HepG2 (cell line): ENCODE measurements around the gene ASPHD1. TPM values are rescaled to one million over a fixed set of nuclear protein-coding genes. Genes with fewer than 3 reads are reported as not detected.

Source experiments
- ARID2 ChIP-seq: sonication (generic); formaldehyde crosslinking; IDR thresholded peaks from 2 replicates; pipeline ENCODE4 v1.8.1; 2022; ENCODE audit warnings: mild to moderate bottlenecking, missing genetic modification reagents, borderline replicate concordance
- ATRX ChIP-seq: sonication (generic); formaldehyde crosslinking; IDR thresholded peaks from 2 replicates; pipeline ENCODE4 v1.4.0; 2020; ENCODE audit warnings: missing genetic modification reagents, borderline replicate concordance
- DPF2 ChIP-seq: sonication (generic); formaldehyde crosslinking; IDR thresholded peaks from 2 replicates; pipeline ENCODE4 v1.4.0; 2020; ENCODE audit warnings: mild to moderate bottlenecking, low read depth, missing genetic modification reagents, borderline replicate concordance
- HNF4G ChIP-seq, 2 experiments: sonication (generic) in 1 of 2; formaldehyde crosslinking in 1 of 2; IDR thresholded peaks; 2 replicates each; pipeline versions ENCODE4 v1.4.0 to v1.6.1; 2011 to 2020; ENCODE audit warnings: borderline replicate concordance in 2 of 2, low read depth in 2 of 2, mild to moderate bottlenecking in 2 of 2, low read length in 1 of 2, missing genetic modification reagents in 1 of 2, moderate library complexity in 1 of 2
- HOXD1 ChIP-seq: sonication (generic); formaldehyde crosslinking; IDR thresholded peaks from 2 replicates; pipeline ENCODE4 v1.5.0; 2020; ENCODE audit warnings: missing genetic modification reagents
- NCOR1 ChIP-seq: fragments of 200-600 bp; sonication (generic); IDR thresholded peaks from 2 replicates; pipeline ENCODE4 v1.7.0; 2017; ENCODE audit warnings: antibody characterized with exemption, low read length, borderline replicate concordance
- NFE2L2 ChIP-seq: fragments of 150-350 bp; IDR thresholded peaks from 2 replicates; pipeline ENCODE4 v1.6.1; 2014; ENCODE audit warnings: low read length
- REPIN1 ChIP-seq: sonication (generic); formaldehyde crosslinking; IDR thresholded peaks from 2 replicates; pipeline ENCODE4 v1.8.0; 2022; ENCODE audit warnings: missing genetic modification reagents, low read depth, mild to moderate bottlenecking, borderline replicate concordance
- RFXAP ChIP-seq: sonication (generic); formaldehyde crosslinking; IDR thresholded peaks from 2 replicates; pipeline ENCODE4 v1.4.0; 2020; ENCODE audit warnings: missing genetic modification reagents, borderline replicate concordance
- SUZ12 ChIP-seq: fragments of 150-350 bp; IDR thresholded peaks from 2 replicates; pipeline ENCODE4 v1.6.1; 2014; ENCODE audit warnings: low read depth, low read length
- TAF1 ChIP-seq: sonication (generic); formaldehyde crosslinking; IDR thresholded peaks from 2 replicates; pipeline ENCODE4 v1.4.0; 2020; ENCODE audit warnings: missing genetic modification reagents
- TCF12 ChIP-seq, 2 experiments: fragments of 450-650 bp in 1 of 2; sonication (generic) in 1 of 2; formaldehyde crosslinking in 1 of 2; IDR thresholded peaks; 2 replicates each; pipeline versions ENCODE4 v1.6.1 to v1.8.0; 2017 to 2022; ENCODE audit warnings: antibody characterized with exemption in 1 of 2, mild to moderate bottlenecking in 1 of 2, missing genetic modification reagents in 1 of 2, moderate library complexity in 1 of 2
- THRA ChIP-seq: sonication (generic); formaldehyde crosslinking; IDR thresholded peaks from 2 replicates; pipeline ENCODE4 v1.4.0; 2020; ENCODE audit warnings: missing genetic modification reagents, borderline replicate concordance
- U2AF2 ChIP-seq: fragments of 200-400 bp; formaldehyde crosslinking; IDR thresholded peaks from 2 replicates; pipeline ENCODE4 v1.6.1; 2017; ENCODE audit warnings: low read depth, mild to moderate bottlenecking, low read length
- ZBTB2 ChIP-seq: sonication (generic); formaldehyde crosslinking; IDR thresholded peaks from 2 replicates; pipeline ENCODE4 v1.8.0; 2022; ENCODE audit warnings: low read depth, missing genetic modification reagents
- ZNF367 ChIP-seq: sonication (generic); formaldehyde crosslinking; IDR thresholded peaks from 2 replicates; pipeline ENCODE4 v1.4.0; 2020; ENCODE audit warnings: missing genetic modification reagents, borderline replicate concordance
- ZNF577 ChIP-seq: sonication (generic); formaldehyde crosslinking; IDR thresholded peaks from 2 replicates; pipeline ENCODE4 v1.4.0; 2020; ENCODE audit warnings: mild to moderate bottlenecking, low read depth, missing genetic modification reagents, borderline replicate concordance
- ZNF75D ChIP-seq: sonication (generic); formaldehyde crosslinking; IDR thresholded peaks from 2 replicates; pipeline ENCODE4 v1.8.1; 2023; ENCODE audit warnings: missing genetic modification reagents, mild to moderate bottlenecking, borderline replicate concordance
- polyA plus RNA-seq, 8 experiments: library from polyadenylated mRNA; depleted of rRNA in 3 of 8; stranded (reverse) in 7 of 8; unstranded in 1 of 8; fragments of >200 nt; fragmentation: Illumina TruSeq in 4 of 8; extraction: Trizol in 4 of 8; gene quantifications; 2 replicates each; pipeline versions ENCODE4 v1.2.1 to v1.2.3, GENCODE V29; 2011 to 2016; ENCODE audit warnings: low read depth in 4 of 8, missing spikeins in 1 of 8, mixed read lengths in 1 of 8; ENCODE audit not compliant: insufficient read depth in 1 of 8
- total RNA-seq, 5 experiments: library from RNA; depleted of rRNA; stranded (reverse); fragments of >200 nt; fragmentation: Illumina TruSeq; extraction: Trizol; gene quantifications; 2 replicates each; pipeline ENCODE4 v1.2.3, GENCODE V29; 2016; ENCODE audit warnings: low read depth in 1 of 5
- TF ChIP-seq, protein P1 (sequence below): sonication (generic); formaldehyde crosslinking; IDR thresholded peaks from 2 replicates; pipeline ENCODE4 v1.4.0; 2020; ENCODE audit warnings: mild to moderate bottlenecking, low read depth, missing genetic modification reagents
- TF ChIP-seq, protein P2 (sequence below): sonication (generic); formaldehyde crosslinking; IDR thresholded peaks from 2 replicates; pipeline ENCODE4 v1.4.0; 2020; ENCODE audit warnings: missing genetic modification reagents
- TF ChIP-seq, protein P3 (sequence below): IDR thresholded peaks from 2 replicates; pipeline ENCODE4 v1.6.1; 2016; ENCODE audit warnings: low read depth, control low read depth

Gene ASPHD1
- total and polyA plus RNA-seq, 2 of the 13 experiments (the other 11 are each of a cell fraction or from before 2014, with no cell fraction given), result 13.1 to 19.7 TPM

GRCh38 chr16:29900102-29900887 is at the start of gene ASPHD1 (continued):
- TF ChIP-seq, protein P1, sequence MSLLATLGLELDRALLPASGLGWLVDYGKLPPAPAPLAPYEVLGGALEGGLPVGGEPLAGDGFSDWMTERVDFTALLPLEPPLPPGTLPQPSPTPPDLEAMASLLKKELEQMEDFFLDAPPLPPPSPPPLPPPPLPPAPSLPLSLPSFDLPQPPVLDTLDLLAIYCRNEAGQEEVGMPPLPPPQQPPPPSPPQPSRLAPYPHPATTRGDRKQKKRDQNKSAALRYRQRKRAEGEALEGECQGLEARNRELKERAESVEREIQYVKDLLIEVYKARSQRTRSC (CRISPR knock-in tag), result 0 out of 2 replicates have a peak, but pooled peaks have one; percentile 46
- TF ChIP-seq, protein P2, sequence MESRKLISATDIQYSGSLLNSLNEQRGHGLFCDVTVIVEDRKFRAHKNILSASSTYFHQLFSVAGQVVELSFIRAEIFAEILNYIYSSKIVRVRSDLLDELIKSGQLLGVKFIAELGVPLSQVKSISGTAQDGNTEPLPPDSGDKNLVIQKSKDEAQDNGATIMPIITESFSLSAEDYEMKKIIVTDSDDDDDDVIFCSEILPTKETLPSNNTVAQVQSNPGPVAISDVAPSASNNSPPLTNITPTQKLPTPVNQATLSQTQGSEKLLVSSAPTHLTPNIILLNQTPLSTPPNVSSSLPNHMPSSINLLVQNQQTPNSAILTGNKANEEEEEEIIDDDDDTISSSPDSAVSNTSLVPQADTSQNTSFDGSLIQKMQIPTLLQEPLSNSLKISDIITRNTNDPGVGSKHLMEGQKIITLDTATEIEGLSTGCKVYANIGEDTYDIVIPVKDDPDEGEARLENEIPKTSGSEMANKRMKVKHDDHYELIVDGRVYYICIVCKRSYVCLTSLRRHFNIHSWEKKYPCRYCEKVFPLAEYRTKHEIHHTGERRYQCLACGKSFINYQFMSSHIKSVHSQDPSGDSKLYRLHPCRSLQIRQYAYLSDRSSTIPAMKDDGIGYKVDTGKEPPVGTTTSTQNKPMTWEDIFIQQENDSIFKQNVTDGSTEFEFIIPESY, result no peak; the same call in 1 of the 2 replicates
- TF ChIP-seq TAF1 (CRISPR knock-in tag), result peak; percentile 70
- TF ChIP-seq HOXD1 (CRISPR knock-in tag), result 0 out of 2 replicates have a peak, but pooled peaks have one; percentile 28
- no peak; the same call in 1 of the 2 replicates for TF ChIP-seq THRA (CRISPR knock-in tag)
- TF ChIP-seq, protein P3, sequence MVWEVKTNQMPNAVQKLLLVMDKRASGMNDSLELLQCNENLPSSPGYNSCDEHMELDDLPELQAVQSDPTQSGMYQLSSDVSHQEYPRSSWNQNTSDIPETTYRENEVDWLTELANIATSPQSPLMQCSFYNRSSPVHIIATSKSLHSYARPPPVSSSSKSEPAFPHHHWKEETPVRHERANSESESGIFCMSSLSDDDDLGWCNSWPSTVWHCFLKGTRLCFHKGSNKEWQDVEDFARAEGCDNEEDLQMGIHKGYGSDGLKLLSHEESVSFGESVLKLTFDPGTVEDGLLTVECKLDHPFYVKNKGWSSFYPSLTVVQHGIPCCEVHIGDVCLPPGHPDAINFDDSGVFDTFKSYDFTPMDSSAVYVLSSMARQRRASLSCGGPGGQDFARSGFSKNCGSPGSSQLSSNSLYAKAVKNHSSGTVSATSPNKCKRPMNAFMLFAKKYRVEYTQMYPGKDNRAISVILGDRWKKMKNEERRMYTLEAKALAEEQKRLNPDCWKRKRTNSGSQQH (CRISPR knock-in tag), result peak; percentile 77; the same call in 1 of the 2 replicates
- TF ChIP-seq SUZ12, result no peak
- no peak for TF ChIP-seq DPF2 (CRISPR knock-in tag)
- TF ChIP-seq ZBTB2, result peak; percentile 93
- no peak for TF ChIP-seq TCF12 (IDR thresholded peaks at IDR 0.05)
- TF ChIP-seq TCF12 (CRISPR knock-in tag; IDR thresholded peaks at IDR 0.05), result no peak
- TF ChIP-seq NFE2L2, result no peak
- no peak for TF ChIP-seq ATRX (CRISPR knock-in tag)
- TF ChIP-seq ZNF75D (CRISPR knock-in tag), result no peak
- no peak; the same call in 1 of the 2 replicates for TF ChIP-seq RFXAP (CRISPR knock-in tag)
- no peak; the same call in 1 of the 2 replicates for TF ChIP-seq REPIN1
- no peak for TF ChIP-seq ARID2
- no peak; the same call in 1 of the 2 replicates for TF ChIP-seq HNF4G (IDR thresholded peaks at IDR 0.05; ENCODE audit: borderline replicate concordance, low read depth, low read length)
- TF ChIP-seq HNF4G (CRISPR knock-in tag; IDR thresholded peaks at IDR 0.05; ENCODE audit: borderline replicate concordance, low read depth), result no peak
- TF ChIP-seq U2AF2, result no peak
- TF ChIP-seq NCOR1, result no peak
- TF ChIP-seq ZNF577, result no peak
- no peak for TF ChIP-seq ZNF367 (CRISPR knock-in tag)
